NCI-H2029 (cell line): ENCODE measurements around the gene SMYD5.
"Not testable (repeated sequence)": the region's sequence is repeated elsewhere in the genome, so short reads cannot be mapped to it uniquely, and the experiment has no call there.

Experiments
- DNase-seq: peaks from one replicate; lab custom pipeline; 2025; lab: John Stamatoyannopoulos, UW

Gene SMYD5

DNA sequence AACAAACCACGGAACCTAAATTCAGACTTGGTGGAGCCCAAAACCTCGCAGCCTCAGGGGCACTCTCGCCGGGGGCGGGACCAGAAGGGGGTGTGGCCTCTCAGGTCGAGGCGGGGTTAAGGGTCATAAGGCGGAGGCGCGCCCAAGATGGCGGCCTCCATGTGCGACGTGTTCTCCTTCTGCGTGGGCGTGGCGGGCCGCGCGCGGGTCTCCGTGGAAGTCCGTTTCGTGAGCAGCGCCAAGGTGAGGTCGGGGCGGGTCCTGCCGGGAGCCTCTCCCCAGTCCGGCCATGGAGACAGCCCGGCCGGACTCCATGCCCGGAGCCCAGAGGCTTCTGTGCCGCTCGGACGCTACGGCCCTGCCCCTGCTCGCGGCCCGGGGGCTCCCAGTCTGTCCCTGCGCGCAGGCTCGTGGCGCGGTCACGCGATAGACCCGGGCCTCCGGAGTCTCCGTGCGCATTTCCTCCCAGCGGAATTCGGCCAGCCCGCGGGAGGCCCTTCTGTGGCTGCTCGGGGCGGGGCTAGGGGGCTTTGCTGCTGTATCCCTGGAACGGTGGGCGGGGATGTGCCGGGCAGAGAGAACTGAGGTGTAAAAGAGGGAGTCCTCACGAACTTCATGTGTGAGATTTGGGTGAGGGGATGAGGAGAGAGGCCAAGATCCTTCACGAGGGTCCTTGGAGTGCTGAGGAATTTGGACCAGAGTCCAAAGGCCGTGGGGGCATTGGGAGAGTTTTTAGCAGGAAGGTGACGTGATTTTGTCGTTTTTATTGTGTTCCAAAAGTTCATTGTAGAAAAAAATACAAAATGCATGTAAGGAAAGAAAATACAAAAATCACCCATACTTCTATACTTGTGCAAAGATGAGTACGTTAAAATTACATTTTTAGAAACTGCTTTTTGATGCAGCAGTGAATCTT is at the start of gene SMYD5:
SMYD5 (plus strand) TSS at position 126 of the 916 bp plus-strand sequence; CDS start at position 148, 22 bp downstream.
- DNase-seq, result peak; percentile 61

DNA sequence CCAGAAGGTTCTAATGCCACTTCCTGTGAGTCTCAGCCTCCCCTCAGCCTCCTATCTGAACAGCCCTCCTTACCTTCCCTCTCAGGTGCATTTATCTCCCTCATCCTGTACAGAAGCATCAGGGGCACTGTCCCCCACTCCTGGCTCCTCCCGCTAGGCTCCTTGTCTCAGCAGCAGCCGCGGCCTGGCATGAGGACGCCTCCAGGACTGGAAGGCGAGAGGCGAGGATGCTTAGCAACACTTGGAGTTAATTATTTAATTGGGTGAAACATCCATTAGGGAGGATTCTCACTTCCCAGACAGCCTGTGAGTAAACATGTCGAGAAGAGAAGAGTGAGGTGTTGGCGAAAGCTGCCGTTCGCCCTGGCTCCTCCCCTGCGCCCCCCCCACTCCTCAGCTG is 48.1 kb upstream of the SMYD5 start:
- DNase-seq, result not testable (repeated sequence)

DNA sequence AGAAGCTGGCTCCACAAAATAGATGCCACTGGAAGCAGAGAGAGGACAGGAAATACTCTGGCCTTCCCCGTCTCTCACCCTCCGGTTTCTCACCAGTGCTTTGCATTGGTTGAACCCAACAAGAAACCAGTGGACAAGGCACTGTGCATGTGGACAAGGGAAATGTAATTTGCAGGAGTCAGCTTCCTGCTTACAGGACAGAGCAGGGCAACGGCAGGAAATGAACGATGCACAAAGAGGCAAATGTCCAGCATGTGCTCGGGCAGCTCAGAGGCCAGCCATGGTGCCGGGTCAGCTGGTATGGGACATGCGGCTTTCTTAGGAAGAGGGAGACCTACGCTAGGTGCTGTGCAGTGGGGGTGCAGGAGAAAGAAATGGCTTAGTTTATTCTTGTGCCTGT is 47.2 kb upstream of the SMYD5 start:
- DNase-seq, result not testable (repeated sequence)

DNA sequence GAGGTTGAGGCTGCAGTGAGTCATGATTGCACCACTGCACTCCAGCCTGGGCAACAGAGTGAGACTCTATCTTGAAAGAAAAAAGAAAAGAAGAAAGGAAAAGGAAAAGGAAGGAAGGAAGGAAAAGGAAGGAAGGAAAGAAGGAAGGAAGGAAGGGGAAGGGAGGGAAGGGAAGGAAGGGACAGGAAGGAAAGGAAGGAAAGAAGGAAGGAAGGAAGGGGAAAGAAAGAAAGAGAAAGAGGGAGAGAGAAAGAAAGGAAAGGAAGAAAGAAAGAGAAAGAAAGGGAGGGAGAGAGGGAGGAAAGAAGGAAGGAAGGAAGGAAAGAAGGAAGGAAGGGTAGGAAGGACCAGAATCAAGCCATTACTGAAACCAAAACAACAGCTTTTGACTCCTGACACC is 45.7 kb upstream of the SMYD5 start:
- not testable (repeated sequence) for DNase-seq

DNA sequence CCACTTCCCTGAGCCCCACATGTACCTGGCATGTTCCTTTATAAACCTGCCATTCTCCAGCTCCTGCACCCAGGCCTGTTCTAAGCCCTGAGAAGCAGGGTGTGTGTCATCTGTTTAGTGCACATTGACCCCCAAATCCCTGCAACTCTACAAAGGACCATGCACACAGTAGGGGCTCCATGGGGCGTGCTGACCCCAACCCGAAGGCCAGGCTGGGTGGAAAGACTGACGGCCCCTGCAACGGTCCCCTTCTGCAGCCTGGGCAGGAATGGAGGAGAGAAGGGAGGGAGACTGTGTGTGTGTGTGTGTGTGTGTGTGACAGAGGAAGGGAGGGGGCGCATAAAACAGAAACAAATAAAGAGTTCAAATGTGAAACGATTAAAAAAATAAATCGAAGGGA is 43.7 kb upstream of the SMYD5 start:
- DNase-seq, result not testable (repeated sequence)

DNA sequence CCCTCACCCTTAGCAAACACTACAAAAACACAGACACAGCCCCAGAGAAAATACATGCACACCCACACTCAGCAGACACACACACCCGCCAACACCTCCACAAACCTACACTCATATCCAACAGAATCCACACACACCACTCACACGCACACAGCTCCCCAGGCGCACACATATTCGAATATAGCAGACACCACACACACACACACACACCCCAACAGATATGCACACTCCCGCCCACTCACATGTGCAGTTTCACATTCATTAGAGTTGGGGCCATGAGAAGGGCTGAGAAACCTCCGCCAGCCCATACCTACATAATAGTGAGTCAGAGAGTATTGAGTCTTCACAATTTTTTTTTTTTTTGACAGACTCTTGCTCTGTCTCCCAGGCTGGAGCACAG is 41.1 kb upstream of the SMYD5 start:
- no peak for DNase-seq

DNA sequence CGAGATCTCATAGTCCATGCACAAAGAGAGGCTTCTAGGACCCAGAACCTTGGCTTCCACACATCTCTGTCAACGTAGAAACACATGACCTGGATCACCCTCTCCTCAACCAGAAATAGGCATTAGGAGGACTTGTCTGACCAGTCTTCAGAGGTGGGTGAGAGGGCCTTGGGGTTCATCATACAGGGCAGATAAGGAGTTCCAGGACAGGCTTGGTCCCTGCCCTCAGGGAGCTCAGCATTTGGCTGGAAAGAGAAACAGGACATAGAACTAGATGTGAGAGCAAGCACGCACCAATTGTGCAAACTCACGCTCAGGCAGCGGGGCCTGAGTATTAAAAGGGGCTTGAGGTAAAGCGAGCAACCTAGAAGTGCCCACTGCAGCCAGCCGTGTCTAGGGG is 40.3 kb upstream of the SMYD5 start:
- no peak for DNase-seq

DNA sequence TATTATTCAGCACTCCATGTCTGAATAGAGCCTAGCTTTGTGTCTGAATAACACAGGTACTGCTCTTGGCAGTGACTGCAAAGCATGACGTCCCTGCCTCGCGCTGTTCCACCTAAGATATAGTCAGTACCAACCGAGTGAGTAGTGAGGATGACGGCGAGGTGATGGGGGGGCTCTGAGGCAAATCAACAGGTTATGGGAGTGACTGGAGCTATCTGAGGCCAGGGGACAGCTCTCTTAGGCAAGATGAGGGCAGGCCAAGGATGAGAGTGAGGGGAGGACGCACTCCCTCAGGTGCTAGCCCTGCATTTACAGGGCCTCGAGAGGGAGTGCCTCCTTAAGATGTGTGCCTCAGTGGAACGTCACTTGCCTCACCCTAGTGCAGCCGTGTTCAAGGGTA is 39.8 kb upstream of the SMYD5 start:
- DNase-seq, result no peak

DNA sequence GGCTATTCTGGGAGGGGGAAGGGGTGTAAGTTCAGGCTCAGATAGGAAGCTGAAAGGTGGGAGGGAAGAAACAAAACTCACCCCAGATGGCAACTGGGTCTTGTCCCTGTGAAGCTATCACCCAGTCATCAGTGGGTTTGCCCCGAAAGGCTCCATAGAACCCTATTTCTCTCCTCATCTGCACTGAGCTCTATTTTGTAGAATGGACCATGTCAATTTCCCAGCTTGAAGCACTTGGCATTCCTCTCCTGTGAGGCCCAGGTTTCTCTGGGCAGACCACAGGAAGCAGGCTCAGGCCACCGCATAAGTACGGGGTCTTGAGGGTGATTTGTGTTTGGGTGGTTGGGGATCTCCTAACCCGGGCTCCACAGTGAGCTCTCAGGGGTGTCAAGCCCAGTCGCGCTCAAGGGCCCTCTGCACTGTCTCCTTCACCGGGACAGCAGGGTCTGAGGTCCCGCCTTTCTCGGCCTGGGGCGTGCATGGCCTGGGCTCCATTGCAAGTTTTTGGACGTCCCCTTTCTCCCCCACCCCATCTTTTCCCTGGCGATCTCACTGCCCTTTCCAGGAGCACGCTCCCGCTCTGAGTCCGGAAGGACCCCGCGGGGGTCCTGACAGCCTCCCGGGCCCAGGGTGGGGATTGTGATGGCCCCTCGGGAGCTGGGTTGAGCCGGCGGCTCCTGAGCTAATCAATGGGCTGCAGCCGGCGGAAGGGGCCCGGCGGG is 38.9 kb upstream of the SMYD5 start:
- DNase-seq, result no peak

DNA sequence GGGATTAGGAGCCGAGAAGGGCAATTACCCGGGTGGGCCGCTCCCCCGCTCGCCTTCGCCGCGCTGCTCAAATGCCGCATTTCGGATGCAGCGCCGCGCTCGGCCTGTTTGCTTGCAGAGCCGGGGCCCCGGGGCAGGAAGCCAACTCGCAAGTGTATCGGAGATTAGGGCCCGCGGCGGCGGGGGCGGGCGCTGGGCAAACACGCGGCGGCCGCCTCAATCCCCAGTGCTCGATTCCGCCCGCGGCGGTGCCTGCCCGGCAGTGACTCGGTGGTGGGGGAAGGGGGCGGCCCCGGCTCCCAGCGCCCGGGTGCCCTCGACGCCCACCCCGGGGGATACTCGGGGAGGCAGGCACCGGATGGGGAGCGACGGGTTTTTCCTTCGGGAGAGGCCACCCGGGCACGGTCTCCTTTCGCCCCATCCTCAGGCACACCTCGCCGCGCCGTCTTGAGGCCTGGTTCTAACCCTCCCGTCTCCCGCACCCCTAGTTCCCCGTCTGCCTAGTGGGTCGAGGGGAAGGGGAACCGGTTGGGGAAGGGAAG is 38.3 kb upstream of the SMYD5 start:
- peak; percentile 3 for DNase-seq

DNA sequence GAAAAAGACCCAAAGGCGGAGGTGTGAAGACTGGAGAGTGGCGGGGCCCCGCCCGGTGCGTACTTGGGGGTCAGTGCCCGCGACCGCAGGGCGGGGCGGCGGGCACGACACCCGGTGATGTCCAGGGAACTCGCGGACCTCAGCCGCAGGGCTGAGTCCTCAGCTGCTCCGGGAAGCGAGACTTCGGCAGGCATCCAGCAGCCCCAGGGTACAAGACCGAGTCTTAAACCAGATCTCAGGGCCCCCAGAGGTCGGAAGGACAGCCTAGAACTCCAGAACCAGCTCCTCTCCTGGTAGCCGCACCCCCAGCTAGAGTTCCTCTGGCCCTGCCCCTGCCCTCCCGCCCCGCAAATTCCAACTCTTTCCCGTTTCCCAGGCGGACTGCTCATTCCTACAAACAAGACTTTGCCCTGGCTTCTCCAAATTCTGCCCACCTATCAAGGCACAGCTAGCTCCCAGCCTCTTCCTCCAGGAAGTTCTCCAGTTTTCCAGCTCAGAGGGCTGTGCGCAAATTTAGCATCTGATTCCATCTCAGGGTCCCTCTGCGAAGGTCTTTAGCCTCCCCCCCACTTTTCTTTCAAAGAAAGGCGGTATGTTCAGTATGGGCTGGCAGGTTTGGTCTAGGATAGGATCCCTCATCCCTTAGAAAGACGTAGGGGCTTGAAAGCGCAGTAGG is 37.7 kb upstream of the SMYD5 start:
- DNase-seq, result no peak

DNA sequence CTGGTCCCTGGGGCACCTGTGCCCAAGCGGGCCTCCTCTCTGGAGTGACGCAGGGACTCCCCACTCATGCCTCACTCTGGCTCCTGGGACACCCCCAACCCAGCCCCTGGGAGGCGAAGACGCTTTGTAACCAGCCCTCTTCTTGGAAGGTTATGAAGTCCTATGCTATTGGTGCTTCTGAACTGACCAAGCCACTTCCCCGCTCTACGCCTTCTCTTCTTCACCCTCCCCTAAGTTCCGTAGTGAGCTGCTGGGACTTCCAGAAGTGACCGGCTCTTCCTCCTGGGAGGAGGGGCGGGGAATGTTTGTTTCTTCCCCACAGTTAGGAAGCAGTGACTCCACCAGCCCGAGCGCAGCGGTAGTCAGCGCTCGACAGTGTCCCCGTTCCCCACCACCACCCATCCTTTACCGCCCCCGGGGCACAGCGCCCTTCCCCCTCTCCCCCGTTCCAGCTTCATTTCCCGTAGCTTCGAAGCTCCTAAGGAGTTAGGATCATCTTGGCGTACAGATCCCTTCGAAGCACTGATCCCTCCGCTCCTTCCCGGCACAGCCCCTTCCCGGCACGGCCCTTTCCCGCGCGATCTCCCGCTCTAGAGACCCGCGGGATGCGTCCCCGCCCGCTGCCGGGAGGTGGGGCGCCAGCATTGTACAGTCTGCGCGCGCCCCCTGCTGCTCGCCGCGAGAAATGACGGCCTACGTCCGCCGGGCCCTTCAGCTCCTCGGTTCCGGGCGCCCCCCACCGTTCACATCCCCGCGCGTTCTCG is 37.0 kb upstream of the SMYD5 start:
- DNase-seq, result peak; percentile 32

DNA sequence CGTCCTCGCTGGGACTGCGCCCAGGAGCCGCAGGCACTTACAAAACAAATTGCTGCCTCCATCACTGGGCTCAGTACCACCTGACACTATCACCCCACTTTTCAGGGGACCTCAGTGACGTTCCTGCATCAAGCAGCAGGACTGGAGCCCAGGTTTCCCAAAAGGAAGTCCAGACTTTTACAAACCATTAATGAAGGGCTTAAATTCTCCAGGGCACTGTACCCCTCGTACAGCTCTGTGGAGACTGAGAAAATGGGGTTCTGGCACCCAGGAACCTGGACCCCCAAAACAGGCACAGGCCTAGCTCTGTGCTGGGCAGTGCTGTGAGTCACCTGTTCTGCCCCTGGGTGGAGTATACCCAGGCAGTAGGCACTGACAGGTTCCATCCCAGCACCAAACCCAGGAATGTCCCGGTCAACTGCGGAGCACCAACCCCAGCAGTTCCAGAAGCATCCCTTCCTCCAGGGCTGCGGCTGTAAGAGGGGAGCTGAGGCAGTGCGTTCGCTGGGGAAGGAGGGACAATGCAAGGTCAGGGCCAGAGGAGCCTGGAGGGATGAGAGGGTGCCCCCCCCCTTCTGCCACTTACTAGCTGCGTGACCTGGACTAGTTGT is 36.3 kb upstream of the SMYD5 start:
- DNase-seq, result no peak

DNA sequence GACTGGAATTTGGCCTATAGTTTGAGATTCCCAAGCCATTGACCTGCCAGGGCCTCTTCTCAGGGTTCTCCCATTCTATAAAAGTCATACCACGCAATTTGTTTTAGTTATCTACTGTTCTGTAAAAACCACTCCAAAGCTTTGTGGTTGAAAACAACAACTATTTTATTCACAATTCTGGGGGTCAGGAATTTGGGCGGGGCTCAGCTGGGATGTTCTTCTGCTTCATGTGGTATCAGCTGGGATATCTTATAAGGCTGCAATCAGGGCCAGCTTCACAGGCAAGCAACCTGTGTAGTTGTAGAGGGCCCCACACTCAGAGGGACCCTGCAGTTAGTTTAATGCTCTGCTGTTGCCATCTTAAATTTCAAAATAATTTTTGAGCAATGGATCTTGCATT is 28.1 kb upstream of the SMYD5 start:
- no peak for DNase-seq

DNA sequence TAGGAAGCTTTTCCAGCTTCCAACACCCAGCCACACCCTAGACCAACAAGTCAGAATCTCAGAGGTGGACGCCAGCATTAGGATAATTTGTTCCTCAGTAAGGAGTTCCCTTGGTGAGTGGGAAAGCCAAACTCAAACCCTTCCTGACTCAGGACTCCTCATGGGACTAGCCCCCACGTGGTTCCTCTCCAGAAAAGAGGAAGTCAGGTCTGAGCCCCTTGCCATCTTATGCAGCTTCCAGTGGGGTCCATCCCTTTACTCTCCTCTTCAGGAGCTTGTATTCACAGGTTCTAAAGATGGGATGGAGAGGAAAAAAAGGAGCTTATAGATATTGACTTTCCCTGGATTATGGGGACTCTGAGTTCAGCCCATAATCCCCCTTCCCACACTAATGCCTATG is 26.5 kb upstream of the SMYD5 start:
- DNase-seq, result no peak

DNA sequence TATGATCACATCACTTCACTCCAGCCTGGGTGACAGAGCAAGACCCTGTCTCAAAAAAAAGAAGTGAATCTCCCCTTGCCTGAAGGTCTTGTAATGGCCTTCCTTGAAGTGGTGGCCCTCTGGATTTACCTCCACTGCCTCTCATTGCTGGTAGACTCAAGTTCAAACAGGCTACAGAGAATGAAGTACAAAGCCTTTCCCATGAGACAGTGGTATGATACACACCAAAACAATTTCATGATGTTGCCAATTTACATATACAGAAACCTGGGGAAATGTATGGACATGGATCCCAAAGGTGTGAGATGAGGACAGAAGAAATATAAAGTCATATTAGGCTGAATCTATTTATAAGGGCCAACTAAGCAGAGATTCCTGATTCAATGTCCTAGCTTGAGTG is 16.5 kb upstream of the SMYD5 start:
- DNase-seq, result no peak

DNA sequence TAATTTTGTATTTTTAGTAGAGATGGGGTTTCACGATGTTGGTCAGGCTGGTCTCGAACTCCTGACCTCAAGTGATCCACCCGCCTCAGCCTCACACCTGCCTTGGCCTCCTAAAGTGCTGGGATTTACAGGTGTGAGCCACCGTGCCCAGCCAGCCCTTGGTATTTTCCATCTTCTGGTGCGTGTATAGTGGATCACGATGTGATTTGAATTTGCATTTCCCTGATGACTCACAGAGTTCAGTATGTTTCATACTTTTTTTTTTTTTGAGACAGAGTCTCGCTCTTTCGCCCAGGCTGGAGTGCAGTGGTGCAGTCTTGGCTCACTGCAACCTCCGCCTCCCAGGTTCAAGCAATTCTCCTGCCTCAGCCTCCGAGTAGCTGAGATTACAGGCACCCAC is 13.8 kb upstream of the SMYD5 start:
- not testable (repeated sequence) for DNase-seq

DNA sequence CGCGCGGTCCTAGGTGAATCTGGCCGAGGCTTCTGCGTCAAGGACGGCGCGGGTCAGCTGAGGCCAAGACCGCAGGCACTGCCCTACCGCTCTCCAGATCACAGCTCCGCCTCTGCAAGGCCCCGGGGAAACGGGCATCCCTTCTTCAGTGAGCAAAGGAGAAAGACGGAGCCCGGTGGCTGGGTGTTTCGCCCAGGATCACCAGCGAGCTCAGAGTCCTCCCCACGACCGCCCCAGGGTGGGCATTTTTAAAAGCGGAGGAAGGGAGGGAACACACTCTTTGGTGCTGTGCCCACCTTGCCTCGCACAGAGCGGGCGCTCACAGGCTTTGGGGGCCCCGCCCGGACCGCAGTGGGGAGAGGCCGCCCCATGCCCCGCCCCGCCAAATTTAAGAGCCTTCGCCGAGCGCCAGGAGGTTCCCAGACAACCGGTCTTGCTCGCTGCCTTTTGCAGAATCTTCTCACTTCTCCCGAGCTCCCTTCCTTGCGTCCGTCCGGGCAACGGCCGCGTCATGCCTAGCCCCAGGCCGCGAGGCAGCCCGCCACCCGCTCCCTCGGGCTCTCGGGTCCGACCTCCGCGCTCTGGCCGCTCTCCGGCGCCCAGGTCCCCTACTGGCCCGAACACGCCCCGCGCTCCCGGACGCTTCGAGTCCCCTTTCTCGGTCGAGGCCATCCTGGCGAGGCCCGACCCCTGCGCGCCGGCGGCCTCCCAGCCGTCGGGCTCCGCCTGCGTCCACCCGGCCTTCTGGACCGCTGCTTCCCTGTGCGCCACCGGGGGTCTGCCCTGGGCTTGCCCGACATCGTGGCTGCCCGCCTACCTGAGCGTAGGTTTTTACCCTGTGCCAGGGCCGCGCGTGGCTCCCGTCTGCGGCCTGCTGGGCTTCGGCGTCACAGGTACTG is 11.6 kb upstream of the SMYD5 start, which contains the start of gene NOTO:
NOTO (plus strand) TSS at position 419 of the 899 bp plus-strand sequence; CDS start at position 512, 93 bp downstream.
- DNase-seq, result no peak

DNA sequence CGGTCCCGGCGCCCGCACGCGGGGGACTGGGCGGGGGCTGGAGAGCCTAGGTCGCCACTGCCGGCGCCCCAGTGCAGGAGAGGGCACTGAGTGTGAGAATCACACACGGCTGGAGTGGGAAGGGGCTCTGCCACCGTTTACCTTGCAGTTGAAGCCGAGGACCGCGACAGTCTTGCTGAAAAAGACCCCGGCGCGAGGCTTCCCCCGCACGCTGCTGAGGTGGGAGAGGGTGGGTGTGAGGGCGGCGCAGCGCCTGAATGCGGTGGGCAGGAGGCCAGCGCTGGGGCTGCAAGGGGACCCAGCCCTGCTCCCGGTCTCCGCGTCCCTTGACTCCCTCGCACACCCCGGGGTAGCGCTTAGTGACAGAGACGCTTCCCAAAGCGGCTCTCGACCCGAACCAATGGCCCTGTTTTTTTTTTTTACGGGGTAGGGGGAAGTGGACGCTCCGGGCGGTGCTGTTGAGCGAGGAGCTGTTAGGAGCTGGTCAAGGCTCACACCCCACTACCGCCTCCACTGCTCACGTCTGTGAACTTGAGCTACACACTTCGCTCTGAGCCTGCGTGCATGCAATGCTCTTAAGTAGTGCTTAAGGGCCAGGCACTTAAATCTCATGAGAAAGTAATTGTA is 10.9 kb upstream of the SMYD5 start:
- DNase-seq, result peak; percentile 10
